HepG2 (cell line): ENCODE measurements around the gene ACD.

Experiments used
- GABPA ChIP-seq, 2 experiments: IDR thresholded peaks; 2 replicates each; pipeline ENCODE4 v1.6.1; 2011 to 2016; ENCODE audit warnings: low read depth in 2 of 2, low read length in 1 of 2, missing biosample characterization in 1 of 2, missing genetic modification characterization in 1 of 2
- LRRFIP1 ChIP-seq: sonication (generic); formaldehyde crosslinking; conservative IDR thresholded peaks from 2 replicates; pipeline ENCODE4 v1.4.0; 2020; ENCODE audit warnings: missing genetic modification reagents
- ZNF33A ChIP-seq: sonication (generic); formaldehyde crosslinking; IDR thresholded peaks from 2 replicates; pipeline ENCODE4 v1.5.1; 2020; ENCODE audit warnings: missing genetic modification reagents, mild to moderate bottlenecking, moderate library complexity, borderline replicate concordance
- ZNF777 ChIP-seq: sonication (generic); formaldehyde crosslinking; IDR thresholded peaks from 2 replicates; pipeline ENCODE4 v1.4.0; 2020; ENCODE audit warnings: missing genetic modification reagents

GRCh38 chr16:67707790-67708189 is 47.7 kb upstream of the ACD start:
- TF ChIP-seq ZNF33A (no peak), LRRFIP1 (CRISPR knock-in tag) (no peak), ZNF777 (CRISPR knock-in tag) (no peak), GABPA (IDR thresholded peaks at IDR 0.05; ENCODE audit: low read depth, low read length) (no peak), GABPA (CRISPR knock-in tag; IDR thresholded peaks at IDR 0.05; ENCODE audit: low read depth) (no peak)
